HepG2 (cell line): Measurements from ENCODE around the gene ICAM5. TPM values are rescaled to one million over a fixed set of nuclear protein-coding genes. Genes with fewer than 3 reads are reported as not detected.

Source experiments
- ADNP ChIP-seq: sonication (generic); formaldehyde crosslinking; IDR thresholded peaks from 2 replicates; pipeline ENCODE4 v1.4.0; 2020; ENCODE audit warnings: missing genetic modification reagents
- CENPT ChIP-seq: sonication (generic); formaldehyde crosslinking; IDR thresholded peaks from 2 replicates; pipeline ENCODE4 v1.8.0; 2022; ENCODE audit warnings: low read depth, mild to moderate bottlenecking, moderate library complexity, missing genetic modification reagents
- ETV6 ChIP-seq: sonication (generic); formaldehyde crosslinking; conservative IDR thresholded peaks from 2 replicates; pipeline ENCODE4 v1.4.0; 2020; ENCODE audit warnings: missing genetic modification reagents
- FOXK1 ChIP-seq: sonication (generic); formaldehyde crosslinking; IDR thresholded peaks from 2 replicates; pipeline ENCODE4 v1.4.0; 2020; ENCODE audit warnings: low read depth, missing genetic modification reagents, borderline replicate concordance
- GATA4 ChIP-seq: sonication (generic); IDR thresholded peaks from 2 replicates; pipeline ENCODE4 v1.6.1; 2016; ENCODE audit warnings: antibody characterized with exemption, low read depth, borderline replicate concordance
- GATAD2A ChIP-seq: IDR thresholded peaks from 2 replicates; pipeline ENCODE4 v1.6.1; 2016
- GMEB1 ChIP-seq: sonication (generic); formaldehyde crosslinking; IDR thresholded peaks from 2 replicates; pipeline ENCODE4 v1.5.1; 2020; ENCODE audit warnings: missing genetic modification reagents, mild to moderate bottlenecking, borderline replicate concordance
- HDAC2 ChIP-seq: sonication (generic); formaldehyde crosslinking; IDR thresholded peaks from 2 replicates; pipeline ENCODE4 v1.4.0; 2020; ENCODE audit warnings: missing genetic modification reagents
- HES4 ChIP-seq: sonication (generic); formaldehyde crosslinking; IDR thresholded peaks from 2 replicates; pipeline ENCODE4 v1.9.0; 2021; ENCODE audit warnings: mild to moderate bottlenecking, missing genetic modification reagents, borderline replicate concordance
- HMG20B ChIP-seq: conservative IDR thresholded peaks from 2 replicates; pipeline ENCODE4 v1.6.1; 2016; ENCODE audit warnings: missing genetic modification reagents, missing compliant biosample characterization
- HOXA9 ChIP-seq: sonication (generic); formaldehyde crosslinking; IDR thresholded peaks from 2 replicates; pipeline ENCODE4 v1.8.1; 2022; ENCODE audit warnings: missing genetic modification reagents, mild to moderate bottlenecking, moderate library complexity, borderline replicate concordance
- KDM4B ChIP-seq: sonication (generic); formaldehyde crosslinking; IDR thresholded peaks from 2 replicates; pipeline ENCODE4 v1.4.0; 2020; ENCODE audit warnings: missing genetic modification reagents
- MAFK ChIP-seq, 2 experiments: IDR thresholded peaks in 1 of 2; conservative IDR thresholded peaks in 1 of 2; 2 replicates each; pipeline ENCODE4 v1.6.1; 2011; ENCODE audit warnings: improper control_type of control experiment in 2 of 2, low read length in 2 of 2
- MED13 ChIP-seq: sonication (generic); formaldehyde crosslinking; IDR thresholded peaks from 2 replicates; pipeline ENCODE4 v1.5.0; 2020; ENCODE audit warnings: missing genetic modification reagents
- TBL1XR1 ChIP-seq: fragments of 150-350 bp; IDR thresholded peaks from 2 replicates; pipeline ENCODE4 v1.6.1; 2014; ENCODE audit warnings: borderline replicate concordance, low read length; ENCODE audit not compliant: partially characterized antibody
- TFAP4 ChIP-seq: sonication (generic); IDR thresholded peaks from 2 replicates; pipeline ENCODE4 v1.6.1; 2016; ENCODE audit warnings: low read depth, borderline replicate concordance
- ZNF138 ChIP-seq: sonication (generic); formaldehyde crosslinking; IDR thresholded peaks from 2 replicates; pipeline ENCODE4 v1.5.0; 2020; ENCODE audit warnings: mild to moderate bottlenecking, low read depth, missing genetic modification reagents
- ZNF264 ChIP-seq: sonication (generic); formaldehyde crosslinking; IDR thresholded peaks from 2 replicates; pipeline ENCODE4 v1.4.0; 2020; ENCODE audit warnings: missing genetic modification reagents
- ZNF350 ChIP-seq: sonication (generic); formaldehyde crosslinking; IDR thresholded peaks from 2 replicates; pipeline ENCODE4 v1.4.0; 2020; ENCODE audit warnings: mild to moderate bottlenecking, low read depth, missing genetic modification reagents, borderline replicate concordance
- ZNF543 ChIP-seq: sonication (generic); formaldehyde crosslinking; IDR thresholded peaks from 2 replicates; pipeline ENCODE4 v1.4.0; 2020; ENCODE audit warnings: mild to moderate bottlenecking, missing genetic modification reagents
- ZNF552 ChIP-seq: sonication (generic); formaldehyde crosslinking; IDR thresholded peaks from 2 replicates; pipeline ENCODE4 v1.9.0; 2022; ENCODE audit warnings: missing genetic modification reagents, mild to moderate bottlenecking, borderline replicate concordance
- ZNF605 ChIP-seq: sonication (generic); formaldehyde crosslinking; IDR thresholded peaks from 2 replicates; pipeline ENCODE4 v1.8.0; 2022; ENCODE audit warnings: mild to moderate bottlenecking, missing genetic modification reagents
- ZNF646 ChIP-seq: sonication (generic); formaldehyde crosslinking; IDR thresholded peaks from 2 replicates; pipeline ENCODE4 v1.9.0; 2021; ENCODE audit warnings: mild to moderate bottlenecking, missing genetic modification reagents
- polyA plus RNA-seq, 8 experiments: library from polyadenylated mRNA; depleted of rRNA in 3 of 8; stranded (reverse) in 7 of 8; unstranded in 1 of 8; fragments of >200 nt; fragmentation: Illumina TruSeq in 4 of 8; extraction: Trizol in 4 of 8; gene quantifications; 2 replicates each; pipeline versions ENCODE4 v1.2.1 to v1.2.3, GENCODE V29; 2011 to 2016; ENCODE audit warnings: low read depth in 4 of 8, missing spikeins in 1 of 8, mixed read lengths in 1 of 8; ENCODE audit not compliant: insufficient read depth in 1 of 8
- total RNA-seq, 5 experiments: library from RNA; depleted of rRNA; stranded (reverse); fragments of >200 nt; fragmentation: Illumina TruSeq; extraction: Trizol; gene quantifications; 2 replicates each; pipeline ENCODE4 v1.2.3, GENCODE V29; 2016; ENCODE audit warnings: low read depth in 1 of 5

Gene ICAM5
- total and polyA plus RNA-seq, 2 of the 13 experiments (the other 11 are each of a cell fraction or from before 2014, with no cell fraction given) = 0.46 to 1.6 TPM

GRCh38 chr19:10295305-10295846, 5.6 kb downstream of the ICAM5 start (continued):
- TF ChIP-seq ZNF646 (CRISPR knock-in tag) (no peak), ETV6 (CRISPR knock-in tag) (no peak), GATA4 (no peak), CENPT (CRISPR knock-in tag) (no peak), GMEB1 (CRISPR knock-in tag) (no peak), HMG20B (CRISPR knock-in tag) (no peak), MAFK (conservative IDR thresholded peaks at IDR 0.05 in 1 of 2, IDR thresholded peaks at IDR 0.05 in 1 of 2; ENCODE audit: low read length in 2 of 2) (no peak), ZNF350 (CRISPR knock-in tag) (no peak), HDAC2 (peak; percentile 13; the same call in 1 of the 2 replicates), ZNF138 (no peak), FOXK1 (no peak), ADNP (CRISPR knock-in tag) (no peak), ZNF543 (no peak; the same call in 1 of the 2 replicates), ZNF605 (CRISPR knock-in tag) (0 out of 2 replicates have a peak, but pooled peaks have one; percentile 22), KDM4B (no peak), MED13 (CRISPR knock-in tag) (no peak), ZNF552 (CRISPR knock-in tag) (0 out of 2 replicates have a peak, but pooled peaks have one; percentile 31), GATAD2A (CRISPR knock-in tag) (0 out of 2 replicates have a peak, but pooled peaks have one; percentile 12), HOXA9 (CRISPR knock-in tag) (no peak), HES4 (CRISPR knock-in tag) (no peak), TBL1XR1 (no peak), TFAP4 (peak; percentile 92), ZNF264 (CRISPR knock-in tag) (no peak)
